H1 (cell line): ENCODE results near the gene RBBP9. TPM values are rescaled to one million over a fixed set of nuclear protein-coding genes. Genes with fewer than 3 reads are reported as not detected.
"Not testable (repeated sequence)": the region's sequence is repeated elsewhere in the genome, so short reads cannot be mapped to it uniquely, and the experiment has no call there.

Source experiments
- CTCF ChIA-PET: fragments of 300-600 bp; sonication (Branson Sonifier 250); formaldehyde crosslinking; loops from one replicate; lab custom pipeline; 2021; ENCODE audit not compliant: partially characterized antibody; lab: Charles Lee
- POLR2A ChIA-PET: fragments of 300-600 bp; sonication (Branson Sonifier 250); formaldehyde crosslinking; loops from one replicate; lab custom pipeline; 2021; ENCODE audit warnings: inconsistent platforms; ENCODE audit not compliant: partially characterized antibody; lab: Charles Lee
- DNase-seq, 2 experiments: peaks; one replicate each; pipeline versions ENCODE4 v3.0.0 to v3.0.0-alpha.2; 2010 to 2022; ENCODE audit warnings: low spot score in 2 of 2, low read depth in 1 of 2, mixed read lengths in 1 of 2
- FAIRE-seq: peaks from 2 replicates; lab custom pipeline; 2011; peaks lifted over from hg19 to GRCh38; lab: Jason Lieb, UNC
- H2AFZ ChIP-seq: 2 replicates; pipeline ENCODE4 v1.8.1; 2012; ENCODE audit warnings: low read length, inconsistent platforms
- H2AK5ac ChIP-seq: 2 replicates; pipeline ENCODE4 v1.6.1; 2013; ENCODE audit warnings: low read depth, low read length
- H2BK120ac ChIP-seq: replicated peaks from 2 replicates; pipeline ENCODE3; 2013; ENCODE audit warnings: low read depth, low read length, inconsistent platforms
- H2BK12ac ChIP-seq: 2 replicates; pipeline ENCODE4 v1.6.1; 2013; ENCODE audit warnings: low read depth, low read length
- H2BK15ac ChIP-seq: 2 replicates; pipeline ENCODE4 v1.6.1; 2013; ENCODE audit warnings: low read length
- H2BK20ac ChIP-seq: 2 replicates; pipeline ENCODE4 v1.6.1; 2013; ENCODE audit warnings: low read length
- H2BK5ac ChIP-seq: 2 replicates; pipeline ENCODE4 v1.6.1; 2013; ENCODE audit warnings: low read depth, low read length
- H3K14ac ChIP-seq: 2 replicates; pipeline ENCODE4 v1.6.1; 2013; ENCODE audit warnings: inconsistent platforms; ENCODE audit not compliant: insufficient read length
- H3K18ac ChIP-seq: 2 replicates; pipeline ENCODE4 v1.6.1; 2013; ENCODE audit warnings: low read length; ENCODE audit errors: extremely low read depth
- H3K23ac ChIP-seq: 2 replicates; pipeline ENCODE4 v1.6.1; 2013; ENCODE audit warnings: inconsistent platforms; ENCODE audit not compliant: insufficient read length
- H3K23me2 ChIP-seq: 2 replicates; pipeline ENCODE4 v1.6.1; 2013; ENCODE audit warnings: low read depth, low read length
- H3K27ac ChIP-seq: 2 replicates; pipeline ENCODE4 v1.6.1; 2011; ENCODE audit warnings: low read depth, low read length, inconsistent platforms
- H3K27me3 ChIP-seq, 4 experiments: replicated peaks in 1 of 4; 1 replicate in 1 of 4; 2 replicates in 3 of 4; pipeline versions ENCODE4 v1.6.1 to v1.8.1; 2011 to 2013; ENCODE audit warnings: low read length in 3 of 4, mild to moderate bottlenecking in 3 of 4, inconsistent platforms in 2 of 4, mixed read lengths in 2 of 4, moderate library complexity in 1 of 4; ENCODE audit not compliant: control insufficient read depth in 3 of 4, insufficient read depth in 3 of 4; ENCODE audit errors: extremely low read depth in 1 of 4
- H3K36me3 ChIP-seq, 4 experiments: 2 replicates each; pipeline versions ENCODE4 v1.6.1 to v1.8.1; 2011 to 2013; ENCODE audit warnings: mild to moderate bottlenecking in 4 of 4, low read length in 3 of 4, moderate library complexity in 2 of 4, control low read depth in 1 of 4, inconsistent platforms in 1 of 4; ENCODE audit not compliant: insufficient read depth in 4 of 4, control insufficient read depth in 2 of 4
- H3K4ac ChIP-seq: replicated peaks from 2 replicates; pipeline ENCODE3; 2013; ENCODE audit warnings: low read length, low read depth, mixed read lengths, inconsistent platforms; ENCODE audit not compliant: insufficient read length
- H3K4me1 ChIP-seq, 4 experiments: replicated peaks in 1 of 4; 1 replicate in 1 of 4; 2 replicates in 3 of 4; pipeline versions ENCODE4 v1.6.1 to v1.8.1; 2011 to 2013; ENCODE audit warnings: low read length in 3 of 4, inconsistent platforms in 2 of 4, mixed read lengths in 1 of 4; ENCODE audit not compliant: insufficient read depth in 4 of 4, control insufficient read depth in 3 of 4
- H3K4me2 ChIP-seq, 2 experiments: 2 replicates each; pipeline versions ENCODE4 v1.6.1 to v1.8.1; 2011 to 2013; ENCODE audit warnings: low read depth in 2 of 2, low read length in 2 of 2, control low read depth in 1 of 2, inconsistent platforms in 1 of 2, mild to moderate bottlenecking in 1 of 2; ENCODE audit not compliant: insufficient read depth in 1 of 2
- H3K4me3 ChIP-seq, 4 experiments: fragments of 200-600, 300-600 bp in 1 of 4; sonication (generic), shearing (Covaris generic), sonication (Bioruptor Twin) in 1 of 4; 2 replicates each; pipeline versions ENCODE4 v1.5.1 to v1.8.1; 2011 to 2016; ENCODE audit warnings: low read length in 4 of 4, low read depth in 3 of 4, control low read depth in 2 of 4, inconsistent platforms in 2 of 4, mild to moderate bottlenecking in 2 of 4, mixed read lengths in 1 of 4, moderate library complexity in 1 of 4; ENCODE audit not compliant: insufficient read depth in 2 of 4; ENCODE audit errors: extremely low read depth in 1 of 4
- H3K56ac ChIP-seq: replicated peaks from 2 replicates; pipeline ENCODE3; 2013; ENCODE audit warnings: low read depth, mild to moderate bottlenecking, mixed read lengths, low read length, inconsistent platforms; ENCODE audit not compliant: insufficient read length
- H3K79me1 ChIP-seq: 2 replicates; pipeline ENCODE4 v1.6.1; 2013; ENCODE audit warnings: low read depth, low read length, control low read depth
- H3K79me2 ChIP-seq, 2 experiments: 2 replicates each; pipeline versions ENCODE4 v1.6.1 to v1.8.1; 2012 to 2013; ENCODE audit warnings: low read length in 2 of 2, mild to moderate bottlenecking in 2 of 2, inconsistent platforms in 1 of 2; ENCODE audit not compliant: insufficient read depth in 2 of 2, control insufficient read depth in 1 of 2
- H3K9ac ChIP-seq, 4 experiments: replicated peaks in 1 of 4; 1 replicate in 1 of 4; 2 replicates in 3 of 4; pipeline versions ENCODE4 v1.6.1 to v1.8.1; 2011 to 2013; ENCODE audit warnings: low read depth in 3 of 4, low read length in 3 of 4, control low read depth in 2 of 4, mild to moderate bottlenecking in 2 of 4, moderate library complexity in 2 of 4, inconsistent platforms in 1 of 4; ENCODE audit errors: extremely low read depth in 1 of 4
- H3K9me3 ChIP-seq, 2 experiments: 2 replicates each; pipeline versions ENCODE4 v1.6.1 to v1.8.1; 2012 to 2013; ENCODE audit warnings: mild to moderate bottlenecking in 2 of 2, moderate library complexity in 2 of 2, control low read depth in 1 of 2, inconsistent platforms in 1 of 2, low read depth in 1 of 2, low read length in 1 of 2, mixed read lengths in 1 of 2; ENCODE audit not compliant: insufficient read depth in 2 of 2
- H4K20me1 ChIP-seq, 2 experiments: replicated peaks in 1 of 2; 2 replicates each; pipeline versions ENCODE3 to v1.8.1; 2011 to 2013; ENCODE audit warnings: inconsistent platforms in 2 of 2, low read length in 2 of 2, mild to moderate bottlenecking in 1 of 2; ENCODE audit not compliant: insufficient read depth in 2 of 2, control insufficient read depth in 1 of 2
- H4K5ac ChIP-seq: 2 replicates; pipeline ENCODE4 v1.6.1; 2013; ENCODE audit warnings: low read length, low read depth, mixed read lengths, inconsistent platforms; ENCODE audit not compliant: insufficient read length
- H4K8ac ChIP-seq: 2 replicates; pipeline ENCODE4 v1.8.0; 2013; ENCODE audit warnings: mild to moderate bottlenecking, moderate library complexity, low read length, inconsistent platforms; ENCODE audit not compliant: insufficient read depth; ENCODE audit errors: extremely low read depth
- H4K91ac ChIP-seq: replicated peaks from 2 replicates; pipeline ENCODE3; 2013; ENCODE audit warnings: low read length, mixed read lengths, inconsistent platforms; ENCODE audit not compliant: insufficient read length
- TEAD4 ChIP-seq: IDR thresholded peaks from 2 replicates; pipeline ENCODE4 v1.6.1; 2012; ENCODE audit warnings: low read depth, low read length, inconsistent platforms, mixed read lengths
- WGBS, 2 experiments: shearing (Covaris generic) in 1 of 2; methylation state at CpG; one replicate each; pipeline versions ENCODE4 v1.1.6 to v1.1.7; 2013 to 2015; ENCODE audit warnings: low lambda C conversion rate in 2 of 2, mixed read lengths in 2 of 2, inconsistent platforms in 1 of 2, low coverage in 1 of 2, missing lambda C conversion rate in 1 of 2; ENCODE audit not compliant: insufficient replicate concordance in 2 of 2, insufficient coverage in 1 of 2, insufficient read length in 1 of 2; ENCODE audit errors: extremely low coverage in 1 of 2, missing lambda C conversion rate in 1 of 2; 5-methylcytosine and 5-hydroxymethylcytosine counted together
- polyA plus RNA-seq, 7 experiments: library from polyadenylated mRNA; depleted of rRNA in 3 of 7; stranded (reverse) in 5 of 7; unstranded in 2 of 7; fragments of >200 nt in 5 of 7; fragments of 200-250 nt in 2 of 7; gene quantifications; 1 replicate in 5 of 7; 2 replicates in 1 of 7; 4 replicates in 1 of 7; pipeline versions ENCODE4 v1.2.1 to v1.2.3, GENCODE V29; 2011 to 2013; ENCODE audit warnings: missing spikeins in 2 of 7, mixed read lengths in 2 of 7
- total RNA-seq: library from RNA; stranded (reverse); fragmentation: NEBNext Ultra II Directional; extraction: Animal tissue kit (Norgen Biotek cat#: 25700); gene quantifications from 2 replicates; pipeline ENCODE4 v1.2.1, GENCODE V29; 2021

The RBBP9 gene
- total and polyA plus RNA-seq, 2 of the 8 experiments (the other 6 are each of a cell fraction or from before 2014, with no cell fraction given), result 9.5 to 13.5 TPM

DNA sequence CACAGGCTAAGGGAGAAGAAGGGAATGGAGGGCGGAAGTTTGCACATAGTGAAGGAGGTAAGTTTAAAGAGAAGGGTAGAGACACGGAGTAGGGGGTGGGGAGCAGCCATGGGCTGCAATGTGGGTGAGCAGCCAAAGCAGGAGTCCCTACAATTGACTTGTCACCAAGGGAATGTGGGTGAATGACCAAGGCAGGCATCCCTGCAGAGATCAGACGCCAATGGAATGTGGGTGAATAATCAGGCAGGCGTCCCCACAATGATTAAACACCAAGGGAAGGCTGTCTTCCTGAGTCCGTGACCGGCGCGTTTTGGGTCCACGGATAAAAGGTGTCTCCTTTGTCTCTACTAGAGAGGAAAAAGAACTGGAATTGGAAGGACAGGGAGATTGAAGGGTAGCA, 25.0 kb upstream of the RBBP9 start:
- H3K23me2 ChIP-seq, DNase-seq, H3K79me1 ChIP-seq, H3K79me2 ChIP-seq, H3K9me3 ChIP-seq, H4K8ac ChIP-seq, H4K5ac ChIP-seq, POLR2A ChIA-PET, H3K18ac ChIP-seq, H3K14ac ChIP-seq, H3K9ac ChIP-seq, H2BK120ac ChIP-seq, H2BK12ac ChIP-seq, FAIRE-seq, CTCF ChIA-PET, H4K20me1 ChIP-seq, H3K4me3 ChIP-seq, H2AFZ ChIP-seq, H3K4ac ChIP-seq, H3K23ac ChIP-seq, H3K56ac ChIP-seq, H4K91ac ChIP-seq, H2BK20ac ChIP-seq, H2BK5ac ChIP-seq, H3K27me3 ChIP-seq, H2BK15ac ChIP-seq, H3K27ac ChIP-seq, H2AK5ac ChIP-seq, H3K4me1 ChIP-seq, H3K4me2 ChIP-seq: not testable (repeated sequence)
- peaks cover 6 to 32% (median 24%) of the 10 kb centered on the region in 4 experiments; a peak in 7 of 8 replicates for H3K36me3 ChIP-seq
- WGBS, 2 experiments, result 94% methylated on average over 9 of the region's 9 CpGs; no CpG with 5 or more reads in 1 of the 2 experiments
- peak; percentile 41; the same call in 1 of the 2 replicates for TF ChIP-seq TEAD4
